ENCODE measurements around the gene RGS16.

Gene RGS16

GRCh38 chr1:182631053-182631677, 27.0 kb upstream of the RGS16 start:
- FAIRE-seq (peak; percentile 66), DNase-seq (ENCODE audit: extremely low spot score, insufficient read length, low read depth) (no peak)

DNA sequence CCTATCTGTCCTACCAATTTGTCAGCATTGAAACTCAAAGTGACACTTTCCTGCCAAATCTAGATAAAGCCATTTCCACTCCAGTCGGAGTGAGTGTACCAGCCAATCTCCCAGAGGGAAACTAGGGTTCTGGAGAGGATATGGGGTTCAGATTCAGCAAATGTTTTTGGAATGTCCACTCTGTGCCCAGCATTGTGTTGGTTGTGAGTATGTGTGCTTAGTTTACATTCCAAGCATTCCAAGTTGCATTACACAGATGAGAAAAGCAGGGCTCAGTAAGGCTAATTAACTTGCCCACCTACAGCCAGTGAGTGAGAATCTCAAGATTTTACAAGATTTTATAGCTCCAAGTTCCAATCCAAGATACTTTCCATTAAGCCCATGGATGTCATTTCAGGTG, 26.4 kb upstream of the RGS16 start:
- DNase-seq (ENCODE audit: extremely low spot score, insufficient read length, low read depth): no peak
- peak; percentile 35 for FAIRE-seq

GRCh38 chr1:182629499-182630096, 25.4 kb upstream of the RGS16 start:
- no peak for DNase-seq (ENCODE audit: extremely low spot score, insufficient read length, low read depth)
- FAIRE-seq: peak; percentile 72

- FAIRE-seq (peak; percentile 41), DNase-seq (ENCODE audit: extremely low spot score, insufficient read length, low read depth) (no peak)
Measured at GRCh38 chr1:182629080-182629479, 24.9 kb upstream of the RGS16 start.

DNA sequence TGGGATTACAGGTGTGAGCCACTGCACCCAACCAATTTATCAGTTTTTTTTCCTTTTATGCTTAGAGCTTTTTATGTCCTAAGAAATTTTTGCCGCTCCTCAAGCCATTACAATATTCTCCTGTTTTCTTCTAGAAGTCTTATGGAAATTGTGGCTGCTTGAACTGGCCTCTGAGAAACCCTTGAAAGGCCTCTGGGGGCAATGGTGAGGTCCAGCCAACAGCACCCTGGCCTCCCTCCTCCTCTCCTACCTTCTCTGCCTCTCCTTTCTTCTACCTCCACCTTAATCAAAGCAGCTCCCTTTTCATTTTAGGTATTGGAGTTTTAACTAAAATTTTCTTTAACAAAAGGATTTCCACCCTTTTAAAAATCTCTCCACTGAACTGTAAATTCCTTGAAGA, 24.5 kb upstream of the RGS16 start:
- no peak for DNase-seq (ENCODE audit: extremely low spot score, insufficient read length, low read depth)
- FAIRE-seq: no peak

DNA sequence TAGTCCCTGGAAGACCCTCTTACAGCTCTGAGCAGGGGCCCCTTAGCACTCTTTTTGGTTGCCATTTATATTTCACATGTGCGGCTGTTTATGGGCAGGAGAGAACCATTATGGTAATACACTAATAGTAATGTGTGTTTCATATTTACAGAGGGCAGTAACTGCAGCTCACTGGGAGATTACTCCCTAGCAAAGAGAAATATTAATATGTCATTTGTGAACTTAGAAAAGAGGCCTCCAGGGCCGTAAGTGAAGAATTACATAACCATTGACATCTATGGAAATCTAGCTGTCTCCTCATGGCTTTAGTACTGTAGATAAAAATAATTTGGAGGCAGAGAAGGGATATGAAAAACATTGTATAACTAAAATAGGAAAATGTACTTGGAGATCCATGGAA, 23.4 kb upstream of the RGS16 start:
- FAIRE-seq: no peak
- no peak for DNase-seq (ENCODE audit: extremely low spot score, insufficient read length, low read depth)

DNA sequence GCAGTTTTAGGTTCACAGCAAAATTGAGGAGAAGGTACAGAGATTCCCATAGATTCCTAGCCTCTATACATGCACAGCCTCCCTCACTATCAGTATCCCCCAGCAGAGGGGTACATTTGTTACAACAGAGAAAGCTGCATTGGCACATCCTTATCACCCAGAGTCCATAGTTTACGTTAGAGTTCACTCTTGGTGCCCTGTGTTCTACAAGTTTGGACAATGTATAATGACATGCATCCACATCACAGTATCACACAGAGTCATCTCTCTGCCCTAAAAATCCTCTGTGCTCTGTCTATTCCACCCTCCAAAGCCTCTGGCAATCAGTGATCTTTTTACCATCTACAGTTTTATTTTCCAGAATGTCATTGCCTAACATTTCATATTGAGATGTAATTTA, 22.3 kb upstream of the RGS16 start:
- DNase-seq (ENCODE audit: extremely low spot score, insufficient read length, low read depth): no peak

GRCh38 chr1:182625719-182626504, 21.7 kb upstream of the RGS16 start:
- DNase-seq (ENCODE audit: extremely low spot score, insufficient read length, low read depth) (no peak), FAIRE-seq (peak; percentile 59)

More for the DNA sequence above, 22.3 kb upstream of the RGS16 start:
- FAIRE-seq: peak; percentile 18

DNA sequence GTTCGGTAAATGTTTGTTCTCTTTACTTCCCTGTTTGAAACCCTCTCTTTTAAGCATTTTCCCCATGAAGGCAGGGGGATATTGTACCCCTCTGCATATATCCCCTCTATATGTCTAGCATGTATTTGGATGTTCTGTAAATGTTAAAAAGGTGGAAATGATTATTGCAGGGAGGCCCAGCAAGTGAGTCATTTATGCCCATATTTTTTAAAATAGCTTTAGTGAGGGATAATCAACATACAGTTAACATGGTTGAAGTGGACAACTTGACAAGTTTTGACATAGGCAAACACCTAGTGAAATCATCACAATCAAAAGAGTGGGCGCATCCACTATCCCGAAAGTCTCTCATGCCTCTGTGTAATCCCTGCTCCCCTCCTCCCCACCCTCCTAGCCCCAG, 20.8 kb upstream of the RGS16 start:
- DNase-seq (ENCODE audit: extremely low spot score, insufficient read length, low read depth) (no peak), FAIRE-seq (peak; percentile 21)

GRCh38 chr1:182624577-182624976, 20.4 kb upstream of the RGS16 start:
- FAIRE-seq (peak; percentile 56), DNase-seq (ENCODE audit: extremely low spot score, insufficient read length, low read depth) (no peak)

DNA sequence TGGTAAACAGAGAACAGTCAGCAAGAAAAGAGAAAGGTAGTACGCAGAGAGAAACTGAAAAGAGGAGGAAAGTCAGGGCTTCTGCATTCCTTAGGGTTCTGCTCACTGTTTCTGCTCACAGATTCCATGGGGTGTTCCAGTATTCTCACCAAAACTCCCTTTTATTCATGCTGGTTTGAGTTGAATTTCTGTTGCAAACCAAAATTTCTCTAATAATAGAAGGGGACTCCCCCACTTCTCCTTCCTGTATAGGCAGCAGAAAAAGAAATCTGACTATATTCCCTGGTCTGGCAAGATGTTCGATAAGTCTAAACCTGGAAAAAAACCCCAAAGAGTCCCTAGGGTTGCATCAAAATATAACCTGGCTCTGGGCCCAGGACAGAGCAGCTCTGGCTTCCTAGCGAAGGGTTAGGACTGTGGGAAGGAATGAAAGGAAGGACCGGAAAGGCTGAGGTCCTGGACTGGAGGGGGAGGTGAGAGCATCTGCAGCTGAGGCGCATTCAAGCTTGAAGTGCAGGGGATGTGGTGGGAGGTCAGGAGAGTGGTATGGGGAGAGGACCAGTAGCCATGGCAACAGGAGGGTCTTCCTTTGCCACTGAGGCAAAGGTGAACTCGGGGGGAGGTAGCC, 18.8 kb upstream of the RGS16 start:
- DNase-seq (ENCODE audit: extremely low spot score, insufficient read length, low read depth) (no peak), FAIRE-seq (peak; percentile 93)

DNA sequence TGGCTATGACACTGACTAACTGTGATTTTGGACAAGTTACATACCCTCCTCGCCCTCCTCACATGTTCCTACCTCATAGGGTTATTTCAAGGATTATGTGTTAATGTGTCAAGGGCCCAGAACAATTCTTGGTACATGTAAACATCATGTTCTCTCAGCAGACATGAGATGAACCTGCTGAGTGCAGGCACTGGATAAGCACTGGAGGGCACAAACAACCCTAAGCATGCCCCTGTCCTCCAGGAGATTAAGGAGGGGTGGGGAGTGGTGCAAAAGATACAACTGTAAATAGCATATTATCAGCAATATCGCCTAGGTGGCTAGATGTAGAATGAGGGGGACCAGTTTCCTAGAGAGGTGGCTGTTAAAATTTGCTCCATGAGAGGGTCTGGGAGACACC, 17.7 kb upstream of the RGS16 start:
- DNase-seq (ENCODE audit: extremely low spot score, insufficient read length, low read depth): no peak
- FAIRE-seq: peak; percentile 55

DNA sequence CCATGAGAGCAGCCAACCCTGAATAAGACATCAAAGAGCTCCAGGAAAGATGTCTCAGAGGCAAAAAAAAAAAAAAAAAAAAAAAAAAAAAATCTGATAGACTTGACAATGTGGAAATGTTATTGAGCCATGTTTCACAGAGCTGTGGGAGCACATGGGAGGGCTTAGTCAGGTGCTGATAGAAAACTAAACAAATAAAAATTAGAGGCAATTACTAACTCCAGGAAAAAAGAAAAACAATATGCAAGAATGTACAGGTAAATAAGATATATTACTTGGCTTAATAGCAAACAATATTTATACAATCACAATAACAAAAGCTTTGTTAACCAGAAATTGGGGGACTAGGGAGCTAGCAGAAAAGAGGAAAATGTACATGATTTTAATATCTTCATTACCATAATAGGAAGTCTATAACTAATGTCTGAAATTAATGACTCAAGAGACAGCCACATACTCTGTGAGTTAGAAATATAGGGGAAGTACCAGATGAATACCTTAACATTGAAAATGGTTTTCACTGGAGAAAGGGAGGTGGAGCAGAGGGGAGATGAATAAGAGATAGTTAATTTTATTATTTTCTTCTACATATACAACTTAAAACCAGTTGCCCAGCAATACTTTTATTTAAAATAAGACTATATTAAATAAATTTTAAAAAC, 16.9 kb upstream of the RGS16 start:
- FAIRE-seq (no peak), DNase-seq (ENCODE audit: extremely low spot score, insufficient read length, low read depth) (no peak)

GRCh38 chr1:182617734-182618351, 13.7 kb upstream of the RGS16 start:
- no peak for DNase-seq (ENCODE audit: extremely low spot score, insufficient read length, low read depth)
- FAIRE-seq: peak; percentile 64

- no peak for DNase-seq (ENCODE audit: extremely low spot score, insufficient read length, low read depth)
- FAIRE-seq: no peak
Measured at GRCh38 chr1:182617014-182617429, 12.8 kb upstream of the RGS16 start.

GRCh38 chr1:182616130-182617013, 12.2 kb upstream of the RGS16 start:
- FAIRE-seq (peak; percentile 95), DNase-seq (ENCODE audit: extremely low spot score, insufficient read length, low read depth) (peak; percentile 50)

- FAIRE-seq (no peak), DNase-seq (ENCODE audit: extremely low spot score, insufficient read length, low read depth) (no peak)
Measured at GRCh38 chr1:182615468-182616129, 11.4 kb upstream of the RGS16 start.

DNA sequence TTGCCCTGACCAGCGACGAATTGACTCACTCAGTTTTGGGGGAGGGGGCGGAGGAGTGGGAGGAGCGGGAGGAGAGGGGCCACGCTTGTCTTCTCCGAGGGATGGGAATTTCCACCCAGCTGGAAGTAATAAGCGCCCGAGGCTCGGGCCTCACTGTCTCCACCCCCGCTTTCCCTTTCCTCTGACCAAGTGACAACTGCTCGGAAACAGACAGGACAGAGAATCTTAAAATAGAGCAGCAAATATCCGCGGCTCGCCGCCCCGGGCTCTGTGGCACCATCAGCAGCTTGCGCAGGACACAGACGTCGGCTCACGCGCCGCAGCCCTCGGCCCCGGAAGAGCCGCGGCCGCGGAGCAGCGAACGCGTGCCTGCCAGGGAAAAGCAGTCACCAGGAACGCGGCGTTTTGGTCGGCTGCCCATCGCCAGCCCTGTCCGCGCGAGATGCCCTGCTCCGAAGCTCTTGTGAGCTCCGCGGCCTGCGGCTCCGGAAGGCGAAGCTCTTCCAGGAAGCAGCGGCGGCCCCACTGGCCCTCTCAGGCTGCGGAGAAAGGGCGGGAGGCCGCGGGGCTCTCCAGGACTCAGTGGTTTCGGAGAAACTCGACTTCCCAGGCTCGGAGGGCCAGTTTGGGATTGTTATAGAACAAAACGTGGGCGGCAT, 10.7 kb upstream of the RGS16 start:
- DNase-seq (ENCODE audit: extremely low spot score, insufficient read length, low read depth) (no peak), FAIRE-seq (peak; percentile 83)
